GM23248 (cell line): Measurements from ENCODE around the gene UBE2I.

Source experiments
- EZH2 ChIP-seq: fragments of 200-600 bp; sonication (generic); IDR thresholded peaks from 2 replicates; pipeline ENCODE4 v1.6.1; 2018; ENCODE audit warnings: antibody characterized with exemption, mild to moderate bottlenecking; ENCODE audit not compliant: insufficient read depth, poor library complexity, severe bottlenecking
- EZH2phosphoT487 ChIP-seq: fragments of 200-600 bp; sonication (generic); IDR thresholded peaks from 2 replicates; pipeline ENCODE4 v1.6.1; 2018; ENCODE audit warnings: antibody characterized with exemption, moderate library complexity, mild to moderate bottlenecking, low read depth; ENCODE audit not compliant: insufficient read depth

DNA sequence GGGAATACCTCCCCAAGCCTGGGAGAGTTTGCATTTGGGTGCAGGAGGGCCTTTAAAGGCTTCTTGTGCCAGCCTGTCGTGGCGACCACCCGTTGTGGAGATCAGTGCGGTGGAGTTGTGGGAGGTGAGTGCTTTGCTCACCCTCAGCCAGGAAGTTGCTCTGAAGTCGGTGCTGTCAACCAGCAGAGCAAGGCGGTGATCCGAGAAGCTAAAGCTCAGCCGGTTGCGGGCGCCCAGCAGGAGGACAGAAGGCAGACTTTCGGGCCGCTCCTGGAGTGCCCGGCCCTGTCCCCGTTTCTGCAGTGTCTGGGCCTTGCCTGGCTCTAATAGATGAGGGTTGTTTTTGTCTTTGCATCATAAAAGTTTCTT, 1.4 kb downstream of the UBE2I start:
- TF ChIP-seq EZH2 (no peak), EZH2phosphoT487 (no peak)
